LNCaP clone FGC (cell line): ENCODE results near the gene SLC35F1.

Experiments
- DNase-seq: peaks from one replicate; pipeline ENCODE4 v3.0.0-alpha.2; 2011; ENCODE audit warnings: low read depth
- H3K4me3 ChIP-seq: 2 replicates; pipeline ENCODE4 v1.5.1; 2011; ENCODE audit warnings: mild to moderate bottlenecking, low read depth, low read length, control low read depth
- CTCF ChIP-seq: IDR thresholded peaks from 2 replicates; pipeline ENCODE4 v1.5.1; 2012; ENCODE audit warnings: mild to moderate bottlenecking; ENCODE audit not compliant: control insufficient read depth, insufficient read depth; ENCODE audit errors: extremely low read depth

SLC35F1 gene

GRCh38 chr6:117919775-117920729 is 13.0 kb downstream of the SLC35F1 start:
- peak; percentile 85 for DNase-seq
- peak overlapping the region; percentile 34 for H3K4me3 ChIP-seq
- TF ChIP-seq CTCF = no peak

DNA sequence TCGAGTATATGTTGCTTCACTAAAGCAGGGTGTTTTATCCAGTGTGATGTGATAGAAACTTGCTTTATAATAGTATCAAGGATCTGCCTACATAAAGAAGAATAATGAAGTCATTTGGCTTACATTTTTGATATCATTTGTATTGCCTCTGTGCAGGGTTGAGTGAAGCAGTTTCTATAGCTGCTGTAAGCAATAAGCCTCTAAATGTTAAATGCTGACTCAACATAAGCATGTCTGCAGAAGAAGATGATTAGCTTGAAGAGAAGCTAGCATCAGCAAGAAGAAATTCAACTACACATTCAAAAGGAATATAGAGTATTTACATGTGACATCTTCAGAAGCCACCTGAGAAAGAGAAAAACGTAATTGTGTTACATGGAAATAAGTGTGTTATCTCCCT is 17.6 kb downstream of the SLC35F1 start:
- H3K4me3 ChIP-seq = no peak overlapping the region
- no peak for DNase-seq
- TF ChIP-seq CTCF = no peak

DNA sequence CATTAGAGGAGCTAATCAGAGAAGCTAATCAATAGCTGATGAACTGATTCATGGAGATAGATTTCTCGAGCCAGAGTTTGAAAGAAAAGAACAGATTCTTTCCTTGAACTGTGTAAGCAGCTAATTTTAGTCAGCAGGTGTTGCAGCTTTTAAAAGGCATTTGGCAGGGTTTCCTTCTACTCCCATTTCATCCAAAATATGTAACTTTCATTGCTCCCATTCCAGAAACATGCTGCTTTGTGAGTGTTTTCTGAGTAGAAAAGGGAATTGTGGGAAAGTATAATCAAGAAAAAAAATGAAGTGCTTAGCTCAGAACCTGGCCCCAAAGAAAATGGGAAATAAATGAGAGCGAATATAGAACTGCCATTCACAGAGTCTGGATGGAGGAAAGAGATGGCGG is 20.8 kb downstream of the SLC35F1 start:
- TF ChIP-seq CTCF = no peak
- no peak for DNase-seq
- H3K4me3 ChIP-seq = no peak overlapping the region

DNA sequence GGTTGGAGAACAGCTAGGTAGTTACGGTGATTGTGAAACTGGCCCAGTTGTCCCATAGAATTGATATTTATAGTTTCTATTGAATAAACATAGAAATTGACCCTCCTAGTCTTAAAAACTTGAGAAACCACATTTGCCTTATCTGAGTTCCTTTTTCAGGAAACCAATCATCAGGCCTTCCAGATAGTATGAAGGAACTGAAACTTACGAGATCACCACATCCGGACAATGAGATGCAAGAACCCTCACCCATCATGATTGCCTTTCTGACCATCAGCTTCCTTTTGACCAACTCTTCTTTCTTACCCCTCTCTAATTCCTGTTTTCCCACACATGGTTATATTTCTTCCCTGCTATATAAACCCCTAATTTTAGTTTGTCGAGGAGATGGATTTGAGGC is 21.8 kb downstream of the SLC35F1 start:
- DNase-seq = no peak
- TF ChIP-seq CTCF = no peak
- H3K4me3 ChIP-seq = no peak overlapping the region

- no peak overlapping the region for H3K4me3 ChIP-seq
- TF ChIP-seq CTCF = no peak
- no peak for DNase-seq
These were observed 22.4 kb downstream of the SLC35F1 start for GRCh38 chr6:117929501-117929900.

GRCh38 chr6:117930645-117931044 is 23.6 kb downstream of the SLC35F1 start:
- DNase-seq = no peak
- H3K4me3 ChIP-seq = no peak overlapping the region
- no peak for TF ChIP-seq CTCF
